ENCODE data around the gene CYB561D1.

The CYB561D1 gene

GRCh38 chr1:109479901-109480300 lies 14.0 kb upstream of the CYB561D1 start:
- no peak for DNase-seq (ENCODE audit: low read depth in 4 of 4, low spot score in 1 of 4)

- no peak for DNase-seq (ENCODE audit: low read depth in 4 of 4, low spot score in 1 of 4)
These were observed 12.2 kb upstream of the CYB561D1 start for GRCh38 chr1:109481646-109482045.

- no peak for DNase-seq (ENCODE audit: low read depth in 4 of 4, low spot score in 1 of 4)
These were observed 11.7 kb upstream of the CYB561D1 start for GRCh38 chr1:109482242-109482641.

- no peak for DNase-seq (ENCODE audit: low read depth in 4 of 4, low spot score in 1 of 4)
These were observed 10.9 kb upstream of the CYB561D1 start for GRCh38 chr1:109482791-109483671.

GRCh38 chr1:109483672-109484518 lies 10.0 kb upstream of the CYB561D1 start, which contains the start of gene ATXN7L2:
TSS of gene ATXN7L2 (plus strand) at chr1:109483905. CDS start at chr1:109483954, 49 bp downstream.
- DNase-seq (ENCODE audit: low read depth in 4 of 4, low spot score in 1 of 4), result peak; percentile 65 to 88 (median 82)

- DNase-seq (ENCODE audit: low read depth in 4 of 4, low spot score in 1 of 4), result no peak
These were observed 9.3 kb upstream of the CYB561D1 start for GRCh38 chr1:109484519-109484975.

GRCh38 chr1:109485001-109485400 lies 8.9 kb upstream of the CYB561D1 start:
- no peak for DNase-seq (ENCODE audit: low read depth in 4 of 4, low spot score in 1 of 4)

- DNase-seq (ENCODE audit: low read depth in 4 of 4, low spot score in 1 of 4), result no peak
These were observed 6.6 kb upstream of the CYB561D1 start for GRCh38 chr1:109487261-109487660.

- DNase-seq (ENCODE audit: low read depth in 4 of 4, low spot score in 1 of 4), result no peak
These were observed 5.7 kb upstream of the CYB561D1 start for GRCh38 chr1:109488201-109488600.

GRCh38 chr1:109488696-109489095 lies 5.2 kb upstream of the CYB561D1 start:
- no peak for DNase-seq (ENCODE audit: low read depth in 4 of 4, low spot score in 1 of 4)

- peak in 2 of 4 experiments; percentile 43 to 59 for DNase-seq (ENCODE audit: low read depth in 4 of 4, low spot score in 1 of 4)
These were observed 3.6 kb upstream of the CYB561D1 start for GRCh38 chr1:109490029-109490933.

- no peak for DNase-seq (ENCODE audit: low read depth in 4 of 4, low spot score in 1 of 4)
These were observed 3.0 kb upstream of the CYB561D1 start for GRCh38 chr1:109490934-109491302.

- no peak for DNase-seq (ENCODE audit: low read depth in 4 of 4, low spot score in 1 of 4)
These were observed 2.5 kb upstream of the CYB561D1 start for GRCh38 chr1:109491372-109491771.

- DNase-seq (ENCODE audit: low read depth in 4 of 4, low spot score in 1 of 4), result no peak
These were observed 1.1 kb upstream of the CYB561D1 start for GRCh38 chr1:109492779-109493178.

GRCh38 chr1:109493227-109493626 lies 667 bp upstream of the CYB561D1 start:
- DNase-seq (ENCODE audit: low read depth in 4 of 4, low spot score in 1 of 4), result no peak

GRCh38 chr1:109495738-109496137 lies 1.8 kb downstream of the CYB561D1 start:
- DNase-seq (ENCODE audit: low read depth in 4 of 4, low spot score in 1 of 4), result no peak

- DNase-seq (ENCODE audit: low read depth in 4 of 4, low spot score in 1 of 4), result no peak
These were observed 3.7 kb downstream of the CYB561D1 start for GRCh38 chr1:109497449-109498160.

- no peak for DNase-seq (ENCODE audit: low read depth in 4 of 4, low spot score in 1 of 4)
These were observed 4.4 kb downstream of the CYB561D1 start for GRCh38 chr1:109498161-109498801.

GRCh38 chr1:109499081-109499480 lies 5.2 kb downstream of the CYB561D1 start:
- no peak for DNase-seq (ENCODE audit: low read depth in 4 of 4, low spot score in 1 of 4)
